ENCODE results near the gene CARNS1.

CARNS1 gene

DNA sequence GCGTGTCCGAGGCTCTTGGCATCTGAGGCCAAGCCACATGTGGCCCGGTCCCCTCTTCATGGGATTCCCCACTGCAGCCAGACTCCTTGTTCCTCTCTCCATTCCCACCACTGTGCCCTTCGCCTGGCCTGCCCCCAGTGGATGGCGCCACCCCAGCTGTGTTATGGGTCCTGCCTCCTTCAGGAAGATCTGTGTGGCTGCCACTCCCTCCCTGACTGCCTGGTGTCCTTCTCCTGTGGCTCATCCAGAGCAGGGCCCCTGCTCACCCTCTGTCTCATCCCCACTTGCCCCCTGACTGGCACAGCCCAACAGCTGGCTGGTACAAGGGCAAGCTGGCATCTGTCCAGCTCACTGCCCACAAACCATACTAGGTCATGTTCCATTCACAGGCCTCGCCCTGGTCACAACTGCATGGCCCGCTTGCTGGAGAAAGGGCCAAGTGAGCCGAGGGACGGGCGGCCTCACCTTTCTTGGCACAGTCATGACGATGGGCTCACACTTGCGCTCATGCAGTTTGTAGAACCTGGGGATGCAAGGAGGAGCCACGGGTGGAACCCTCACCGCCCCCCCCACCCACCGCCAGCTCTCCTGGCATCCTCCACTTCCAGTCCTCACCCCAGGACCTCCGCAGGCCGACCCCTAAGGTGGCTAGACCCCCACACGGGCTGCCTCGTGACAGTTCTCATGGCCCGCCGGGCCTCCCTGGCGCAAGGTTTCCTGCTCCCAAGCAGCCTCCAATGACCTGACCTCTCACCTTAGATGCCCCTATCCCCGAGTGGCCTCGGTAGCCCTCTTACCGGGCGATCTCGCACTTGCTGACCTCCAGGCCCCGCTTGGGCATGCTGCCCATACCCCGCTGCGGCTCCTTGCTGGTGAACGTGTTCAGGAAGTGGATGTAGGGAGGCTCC lies 24.1 kb downstream of the CARNS1 start:
- TF ChIP-seq, protein P1, sequence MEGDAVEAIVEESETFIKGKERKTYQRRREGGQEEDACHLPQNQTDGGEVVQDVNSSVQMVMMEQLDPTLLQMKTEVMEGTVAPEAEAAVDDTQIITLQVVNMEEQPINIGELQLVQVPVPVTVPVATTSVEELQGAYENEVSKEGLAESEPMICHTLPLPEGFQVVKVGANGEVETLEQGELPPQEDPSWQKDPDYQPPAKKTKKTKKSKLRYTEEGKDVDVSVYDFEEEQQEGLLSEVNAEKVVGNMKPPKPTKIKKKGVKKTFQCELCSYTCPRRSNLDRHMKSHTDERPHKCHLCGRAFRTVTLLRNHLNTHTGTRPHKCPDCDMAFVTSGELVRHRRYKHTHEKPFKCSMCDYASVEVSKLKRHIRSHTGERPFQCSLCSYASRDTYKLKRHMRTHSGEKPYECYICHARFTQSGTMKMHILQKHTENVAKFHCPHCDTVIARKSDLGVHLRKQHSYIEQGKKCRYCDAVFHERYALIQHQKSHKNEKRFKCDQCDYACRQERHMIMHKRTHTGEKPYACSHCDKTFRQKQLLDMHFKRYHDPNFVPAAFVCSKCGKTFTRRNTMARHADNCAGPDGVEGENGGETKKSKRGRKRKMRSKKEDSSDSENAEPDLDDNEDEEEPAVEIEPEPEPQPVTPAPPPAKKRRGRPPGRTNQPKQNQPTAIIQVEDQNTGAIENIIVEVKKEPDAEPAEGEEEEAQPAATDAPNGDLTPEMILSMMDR (IDR thresholded peaks at IDR 0.05; ENCODE audit: insufficient read depth, low read length, missing control alignments) = peak; percentile 38
- CTCF ChIA-PET = interaction anchor here (0.8 to 2.1 kb wide), 2 partner anchors 11 to 29 kb away, joined by 3 to 9 read pairs; partner anchors contain the start of gene RPS6KB2
- no peak for DNase-seq (ENCODE audit: low read depth, low spot score)
- no peak overlapping the region for H3K4me3 ChIP-seq (ENCODE audit: low read depth, low read length)
- POLR2A ChIA-PET = no interaction called here

DNA sequence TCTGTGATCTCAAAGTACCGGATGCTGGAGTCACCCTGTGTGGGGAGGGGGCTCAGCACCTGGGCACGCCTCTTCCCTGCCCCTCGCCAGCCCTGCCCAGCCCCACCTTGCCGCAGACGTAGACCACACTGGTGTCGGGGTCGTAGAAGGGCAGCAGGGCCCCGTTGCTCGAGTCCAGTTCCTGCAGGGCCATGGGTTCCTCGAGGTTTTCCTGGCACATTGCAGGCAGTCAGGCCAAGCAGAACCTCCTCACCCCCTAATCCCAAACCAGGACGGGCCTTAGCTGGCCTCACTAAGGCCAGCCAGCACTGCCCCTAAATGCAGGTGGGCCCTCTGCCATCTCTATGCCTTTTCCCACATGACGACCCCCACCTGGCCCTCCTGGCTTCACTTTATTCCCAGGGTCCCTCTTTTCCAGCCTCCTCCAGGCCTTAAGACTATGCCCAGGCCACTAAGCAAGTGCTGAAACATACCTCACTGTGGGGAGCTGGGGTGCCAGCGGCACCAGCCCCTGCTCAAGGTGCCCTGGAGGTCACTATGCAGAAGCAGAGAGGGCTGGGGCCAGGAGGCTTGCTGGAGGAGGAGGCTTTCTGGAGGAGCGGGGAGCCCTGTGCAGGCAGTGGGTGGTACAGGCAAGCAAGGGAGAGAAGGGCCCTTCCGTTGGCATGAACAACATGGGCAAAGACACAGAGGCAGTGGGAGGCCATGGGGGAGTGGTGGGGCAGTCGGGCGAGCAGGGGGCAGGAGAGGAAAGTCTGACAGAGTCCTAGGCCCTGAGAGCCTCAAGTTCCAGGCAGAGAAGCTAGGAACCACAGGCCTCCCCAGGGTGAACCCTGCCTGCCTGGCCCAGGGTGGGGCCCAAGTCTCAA lies 25.0 kb downstream of the CARNS1 start:
- ChIA-PET CTCF (no interaction called here), POLR2A (no interaction called here)
- H3K4me3 ChIP-seq (ENCODE audit: low read depth, low read length) = no peak overlapping the region

DNA sequence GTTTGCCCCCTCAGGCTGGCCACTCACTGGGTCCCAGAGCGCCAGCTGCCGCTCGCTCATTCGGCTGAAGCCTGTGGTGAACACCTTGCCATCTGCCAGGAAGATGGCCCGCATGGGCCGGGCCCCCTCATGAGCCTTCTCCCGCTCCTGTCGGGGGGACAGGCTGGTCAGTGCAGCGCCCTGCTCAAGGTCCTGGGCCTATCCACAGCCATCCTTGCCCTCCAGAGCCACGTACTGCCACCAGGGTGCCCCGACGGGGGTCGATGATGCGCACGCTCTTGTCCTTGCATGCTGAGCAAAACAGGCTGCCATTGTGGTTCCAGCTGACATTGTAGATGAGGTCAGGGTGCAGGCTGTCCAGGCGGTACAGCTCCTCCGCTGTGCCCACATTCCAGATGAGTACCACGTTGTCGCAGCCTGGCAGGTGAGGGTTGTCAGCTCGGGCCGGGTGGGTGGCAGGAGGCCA lies 25.7 kb downstream of the CARNS1 start:
- POLR2A ChIA-PET = no interaction called here
- TF ChIP-seq, protein P1 (IDR thresholded peaks at IDR 0.05; ENCODE audit: insufficient read depth, low read length, missing control alignments) = no peak

More for the DNA sequence above, 25.0 kb downstream of the CARNS1 start:
- TF ChIP-seq, protein P1 (IDR thresholded peaks at IDR 0.05; ENCODE audit: insufficient read depth, low read length, missing control alignments) = no peak
- no peak for DNase-seq (ENCODE audit: low read depth, low spot score)

DNA sequence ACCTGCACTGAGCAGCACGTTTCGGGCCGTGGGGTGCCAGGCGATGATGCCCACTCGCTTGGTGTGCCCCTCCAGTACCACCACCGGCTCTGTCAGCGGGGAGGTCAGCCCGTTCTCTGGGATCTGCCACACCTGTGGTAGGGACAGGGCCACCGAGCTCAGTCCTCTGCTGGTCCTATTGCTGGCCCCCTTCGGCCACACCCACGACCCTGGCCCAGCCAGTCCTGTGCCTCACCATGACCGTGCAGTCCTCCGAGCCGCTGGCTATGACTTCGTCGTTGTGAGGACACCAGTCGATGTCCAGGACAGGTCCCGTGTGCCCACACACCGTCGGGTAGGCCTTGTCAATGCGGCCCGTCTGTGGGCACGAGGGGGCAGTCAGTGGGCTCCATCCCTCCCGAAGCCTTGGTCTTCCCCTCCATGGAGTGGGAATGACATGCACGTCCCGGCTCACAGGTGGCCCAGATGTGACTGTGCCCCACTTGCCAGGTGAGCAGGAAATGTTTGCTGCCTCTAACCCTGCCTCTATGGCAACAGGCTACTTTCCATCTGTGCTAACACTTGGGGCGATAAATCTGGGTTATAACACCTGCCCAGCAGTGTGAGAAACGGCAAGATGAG lies 26.4 kb downstream of the CARNS1 start:
- DNase-seq (ENCODE audit: low read depth, low spot score) = no peak
- TF ChIP-seq, protein P1 (IDR thresholded peaks at IDR 0.05; ENCODE audit: insufficient read depth, low read length, missing control alignments) = no peak
- POLR2A ChIA-PET = no interaction called here
- CTCF ChIA-PET = no interaction called here
- H3K4me3 ChIP-seq (ENCODE audit: low read depth, low read length) = peak overlapping the region; percentile 85

More for the DNA sequence above, 25.7 kb downstream of the CARNS1 start:
- H3K4me3 ChIP-seq (ENCODE audit: low read depth, low read length) = no peak overlapping the region
- CTCF ChIA-PET = no interaction called here
- no peak for DNase-seq (ENCODE audit: low read depth, low spot score)

DNA sequence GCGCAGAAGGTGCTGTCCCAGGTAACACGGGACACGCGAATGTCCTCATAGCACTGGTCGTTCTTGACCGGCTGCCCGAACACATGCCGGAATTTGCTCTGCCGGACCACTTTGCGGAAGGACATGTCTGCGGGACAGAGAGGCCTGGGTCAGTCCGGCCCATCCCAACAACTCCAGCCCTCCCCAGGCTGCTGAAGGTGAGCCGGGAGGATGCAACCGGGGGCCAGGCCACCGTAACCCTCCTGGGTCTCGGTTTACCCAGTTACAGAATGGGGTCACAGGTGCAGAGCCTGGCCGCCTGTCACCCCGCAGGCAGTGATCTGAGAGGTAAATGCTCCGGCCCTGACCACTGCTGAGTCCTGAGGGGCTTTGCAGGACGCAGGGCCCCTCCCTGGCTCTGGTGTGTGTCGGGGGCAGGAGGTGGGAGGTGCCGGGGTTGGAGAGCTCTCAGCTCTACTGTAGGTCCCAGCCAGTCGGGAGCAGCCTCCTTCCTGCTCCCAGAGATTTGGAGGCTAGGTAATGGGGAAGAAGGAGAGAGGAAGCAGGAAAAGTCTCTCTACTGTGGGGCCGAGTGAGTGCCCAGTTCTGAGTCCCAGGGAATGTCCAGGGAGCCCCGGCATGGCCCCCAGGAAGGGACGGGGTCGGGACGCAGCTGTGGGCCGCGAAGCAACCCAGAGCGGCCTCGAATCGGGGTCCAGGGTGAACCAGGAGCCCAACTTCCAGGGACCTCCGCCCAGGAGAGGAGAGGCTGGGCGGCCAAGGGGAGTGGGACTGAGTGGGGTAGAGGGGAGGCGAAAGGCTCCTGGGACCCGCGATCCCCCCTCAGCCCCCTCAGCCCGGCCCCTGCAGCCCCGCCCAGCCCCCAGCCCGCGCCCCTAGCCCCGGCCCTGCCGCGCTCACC lies 27.3 kb downstream of the CARNS1 start:
- POLR2A ChIA-PET = interaction anchor here (0.6 to 1.0 kb wide), 3 partner anchors 10 to 62 kb away, joined by 3 to 6 read pairs (median 5); no protein-coding TSS in a partner anchor
- H3K4me3 ChIP-seq (ENCODE audit: low read depth, low read length) = peak overlapping the region; percentile 85
- no peak for DNase-seq (ENCODE audit: low read depth, low spot score)
- CTCF ChIA-PET = no interaction called here
- TF ChIP-seq, protein P1 (IDR thresholded peaks at IDR 0.05; ENCODE audit: insufficient read depth, low read length, missing control alignments) = no peak
